Ishikawa (cell line): ENCODE measurements around the gene UBE2Q2.

Source experiments
- EP300 ChIP-seq: IDR thresholded peaks from 2 replicates; pipeline ENCODE4 v1.6.1; 2012; ENCODE audit warnings: borderline replicate concordance
- RAD21 ChIP-seq: IDR thresholded peaks from 2 replicates; pipeline ENCODE4 v1.6.1; 2012; ENCODE audit warnings: low read depth
- TAF1 ChIP-seq: IDR thresholded peaks from 2 replicates; pipeline ENCODE4 v1.6.1; 2012; ENCODE audit warnings: low read depth, mild to moderate bottlenecking
- YY1 ChIP-seq: IDR thresholded peaks from 2 replicates; pipeline ENCODE4 v1.6.1; 2012; ENCODE audit warnings: low read depth

DNA sequence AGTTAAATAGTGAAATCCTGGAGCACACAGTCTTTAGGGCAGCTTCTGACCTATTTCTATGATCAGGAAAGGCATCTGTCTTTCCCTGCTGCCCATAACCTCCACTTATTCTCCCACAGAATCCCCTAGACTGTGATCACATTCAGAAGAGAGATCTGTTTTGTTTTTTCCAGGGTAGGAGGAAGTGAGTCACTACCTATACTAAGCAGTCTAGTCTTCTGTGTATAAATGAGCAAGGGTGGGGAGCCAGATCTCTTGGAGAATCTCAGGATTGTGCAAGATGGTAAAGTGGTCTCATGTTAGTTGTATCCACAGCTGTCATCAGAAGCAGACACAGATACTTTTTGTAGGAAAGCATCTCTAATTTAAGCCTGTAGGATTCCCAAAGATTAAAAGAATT, 48.6 kb downstream of the UBE2Q2 start:
- no peak for TF ChIP-seq TAF1
- TF ChIP-seq EP300, result no peak
- TF ChIP-seq YY1, result no peak
- no peak for TF ChIP-seq RAD21
